ENCODE results near the gene ZNF76.

GRCh38 chr6:35262596-35262995 is 3.1 kb downstream of the ZNF76 start:
- TF ChIP-seq SUZ12 (IDR thresholded peaks at IDR 0.05; ENCODE audit: extremely low read depth, insufficient read depth, insufficient read length) (no peak), YY1 (IDR thresholded peaks at IDR 0.05; ENCODE audit: insufficient read depth, insufficient read length) (no peak)

Measured in NT2/D1 (cell line).